Ovary (tissue), 3 donors: ENCODE measurements around the gene MEIOB.

Experiments
- CTCF ChIP-seq, 3 donors: fragments of 450-650 bp in 2 of 3; fragments of 200-600 bp in 1 of 3; IDR thresholded peaks; one replicate each; pipeline versions ENCODE4 v1.5.1 to v1.8.0; 2016 to 2022; ENCODE audit warnings: antibody characterized with exemption in 3 of 3, mild to moderate bottlenecking in 1 of 3
- POLR2A ChIP-seq: fragments of 450-650 bp; IDR thresholded peaks from one replicate; pipeline ENCODE4 v1.6.1; 2017; ENCODE audit warnings: antibody characterized with exemption, mild to moderate bottlenecking, moderate library complexity
- donor health status: DM: no; HTN: no; CAD: no.

GRCh38 chr16:1830213-1830612, 41.8 kb downstream of the MEIOB start:
- TF ChIP-seq POLR2A (no peak), CTCF (IDR thresholded peaks at IDR 0.05) (no peak)
